ENCODE measurements around the gene EPHA6. TPM values are rescaled to one million over a fixed set of nuclear protein-coding genes. Genes with fewer than 3 reads are reported as not detected.

Gene EPHA6
- total and polyA plus RNA-seq, 10 of the 15 experiments (the other 5 are each of a cell fraction or from before 2014, with no cell fraction given): not detected

- TF ChIP-seq USF2 (IDR thresholded peaks at IDR 0.05; ENCODE audit: borderline replicate concordance, low read depth, low read length) (no peak), WRNIP1 (IDR thresholded peaks at IDR 0.05; ENCODE audit: borderline replicate concordance, low read depth, low read length) (no peak), TCF3 (IDR thresholded peaks at IDR 0.05; ENCODE audit: borderline replicate concordance, insufficient read depth, low read depth, low read length) (no peak)
These were observed 180.6 kb downstream of the EPHA6 start (continued) for GRCh38 chr3:96994988-96995387.

- ATAC-seq: no peak
- FAIRE-seq: no peak
These were observed 181.6 kb downstream of the EPHA6 start for GRCh38 chr3:96996009-96996408.

More at GRCh38 chr3:96996009-96996408, 181.6 kb downstream of the EPHA6 start:
- Histone ChIP-seq H3K27ac (ENCODE audit: control insufficient read depth, insufficient read depth) (no peak overlapping the region), H3K4me2 (ENCODE audit: control insufficient read depth, insufficient read depth) (no peak overlapping the region), H3K79me2 (ENCODE audit: control insufficient read depth, insufficient read depth, low read length) (no peaks in the 10 kb centered on the region), H2AFZ (ENCODE audit: control insufficient read depth, low read depth, low read length) (no peak overlapping the region), H3K4me3 (no peak overlapping the region), H4K20me1 (ENCODE audit: control insufficient read depth, insufficient read depth) (no peaks in the 10 kb centered on the region), H3K4me1 (ENCODE audit: control insufficient read depth, insufficient read depth, low read length) (no peaks in the 10 kb centered on the region), H3K9ac (ENCODE audit: control insufficient read depth, insufficient read depth, low read length) (no peak overlapping the region), H3K36me3 (ENCODE audit: control insufficient read depth in 2 of 2, insufficient read depth in 2 of 2, low read length in 1 of 2) (no peaks in the 10 kb centered on the region), H3K27me3 (replicated peaks in 1 of 2; ENCODE audit: control insufficient read depth in 2 of 2, insufficient read depth in 2 of 2, low read length in 1 of 2) (no peaks in the 10 kb centered on the region), H3K9me3 (replicated peaks; ENCODE audit: control insufficient read depth, insufficient read depth, low read length) (no peaks in the 10 kb centered on the region)
- intact Hi-C loops (cut with micrococcal nuclease; ENCODE audit: unreplicated experiment) (no loop called here), in situ Hi-C loops (cut with MboI) (no loop called here)
- RAD21 ChIA-PET (ENCODE audit: unreplicated experiment): no interaction called here
- POLR2A ChIA-PET: no interaction called here
- CTCF ChIA-PET: no interaction called here
- TF ChIP-seq IRF3 (IDR thresholded peaks at IDR 0.05) (no peak), SREBF2 (IDR thresholded peaks at IDR 0.05; ENCODE audit: low read length) (no peak), PBX3 (IDR thresholded peaks at IDR 0.05; ENCODE audit: insufficient replicate concordance, low read depth, low read length) (no peak), STAT1 (conservative IDR thresholded peaks at IDR 0.05) (no peak), RBBP5 (conservative IDR thresholded peaks at IDR 0.05) (no peak), MXI1 (IDR thresholded peaks at IDR 0.05; ENCODE audit: low read depth, low read length) (no peak), NR2C2 (IDR thresholded peaks at IDR 0.05; ENCODE audit: borderline replicate concordance, control insufficient read depth, insufficient read length, low read depth) (no peak), STAT3 (IDR thresholded peaks at IDR 0.05; ENCODE audit: low read depth, low read length) (no peak), WRNIP1 (IDR thresholded peaks at IDR 0.05; ENCODE audit: borderline replicate concordance, low read depth, low read length) (no peak), TCF3 (IDR thresholded peaks at IDR 0.05; ENCODE audit: borderline replicate concordance, insufficient read depth, low read depth, low read length) (no peak), POLR2AphosphoS2 (IDR thresholded peaks at IDR 0.05; ENCODE audit: low read depth, low read length) (no peak), ASH2L (IDR thresholded peaks at IDR 0.05; ENCODE audit: borderline replicate concordance, low read depth) (no peak)
- TF ChIP-seq, protein P1, sequence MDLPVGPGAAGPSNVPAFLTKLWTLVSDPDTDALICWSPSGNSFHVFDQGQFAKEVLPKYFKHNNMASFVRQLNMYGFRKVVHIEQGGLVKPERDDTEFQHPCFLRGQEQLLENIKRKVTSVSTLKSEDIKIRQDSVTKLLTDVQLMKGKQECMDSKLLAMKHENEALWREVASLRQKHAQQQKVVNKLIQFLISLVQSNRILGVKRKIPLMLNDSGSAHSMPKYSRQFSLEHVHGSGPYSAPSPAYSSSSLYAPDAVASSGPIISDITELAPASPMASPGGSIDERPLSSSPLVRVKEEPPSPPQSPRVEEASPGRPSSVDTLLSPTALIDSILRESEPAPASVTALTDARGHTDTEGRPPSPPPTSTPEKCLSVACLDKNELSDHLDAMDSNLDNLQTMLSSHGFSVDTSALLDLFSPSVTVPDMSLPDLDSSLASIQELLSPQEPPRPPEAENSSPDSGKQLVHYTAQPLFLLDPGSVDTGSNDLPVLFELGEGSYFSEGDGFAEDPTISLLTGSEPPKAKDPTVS (IDR thresholded peaks at IDR 0.05; ENCODE audit: low read depth, low read length): no peak
- SMC1A ChIA-PET (ENCODE audit: uncharacterized antibody, unreplicated experiment): no interaction called here
- no TSS peak for BruUV-seq (replicated peaks)
- 0% methylated on average over 1 of the region's 1 CpG for WGBS (ENCODE audit: insufficient coverage, insufficient replicate concordance, low lambda C conversion rate, missing lambda C conversion rate)
- no peak for DNase-seq (ENCODE audit: low read depth, low spot score)

Data from GM12878 (cell line).